GOT3 (cell line): ENCODE results near the gene NMS.

Experiments used
- DNase-seq: peaks from one replicate; lab custom pipeline; 2025; ENCODE audit warnings: mixed read lengths; lab: John Stamatoyannopoulos, UW

NMS gene

GRCh38 chr2:100485396-100485795, 15.1 kb downstream of the NMS start:
- DNase-seq, result no peak

GRCh38 chr2:100494712-100495111, 24.4 kb downstream of the NMS start:
- DNase-seq, result no peak

- DNase-seq, result no peak
These were observed 32.5 kb downstream of the NMS start for GRCh38 chr2:100502782-100503181.

GRCh38 chr2:100504542-100504941, 34.3 kb downstream of the NMS start:
- DNase-seq, result no peak

GRCh38 chr2:100509066-100509465, 38.8 kb downstream of the NMS start:
- no peak for DNase-seq

GRCh38 chr2:100513650-100514049, 43.4 kb downstream of the NMS start:
- DNase-seq, result no peak

- no peak for DNase-seq
These were observed 47.3 kb downstream of the NMS start for GRCh38 chr2:100517556-100517955.

- DNase-seq, result no peak
These were observed 48.5 kb downstream of the NMS start for GRCh38 chr2:100518801-100519200.

GRCh38 chr2:100520224-100520623, 49.9 kb downstream of the NMS start:
- DNase-seq, result no peak

- DNase-seq, result no peak
These were observed 52.1 kb downstream of the NMS start for GRCh38 chr2:100522430-100522829.

- no peak for DNase-seq
These were observed 54.0 kb downstream of the NMS start for GRCh38 chr2:100524331-100524730.

- no peak for DNase-seq
These were observed 56.6 kb downstream of the NMS start for GRCh38 chr2:100526868-100527267.

- no peak for DNase-seq
These were observed 57.2 kb downstream of the NMS start for GRCh38 chr2:100527440-100528015.

GRCh38 chr2:100529176-100529575, 58.9 kb downstream of the NMS start:
- DNase-seq, result no peak

GRCh38 chr2:100529900-100530299, 59.6 kb downstream of the NMS start:
- DNase-seq, result no peak
